Lower lobe of right lung (tissue), 2 donors: ENCODE results near the gene RSRC1. TPM values are rescaled to one million over a fixed set of nuclear protein-coding genes. Genes with fewer than 3 reads are reported as not detected.

Experiments used
- ATAC-seq, 2 donors: fragments of 200-7000 bp; cut with Tn5 transposase; one replicate each; pipeline ENCODE4 v1.9.1; 2020 to 2022; ENCODE audit warnings: mild to moderate bottlenecking in 2 of 2, moderate library complexity in 2 of 2
- DNase-seq: peaks from one replicate; pipeline ENCODE4 v3.0.0-alpha.2; 2020
- H3K27ac ChIP-seq: fragments of 200-600 bp; one replicate; pipeline ENCODE4 v1.8.0; 2022
- H3K27me3 ChIP-seq: fragments of 200-600 bp; one replicate; pipeline ENCODE4 v1.8.0; 2022; ENCODE audit warnings: low read depth
- H3K36me3 ChIP-seq: fragments of 200-600 bp; one replicate; pipeline ENCODE4 v1.8.0; 2022; ENCODE audit warnings: mild to moderate bottlenecking
- H3K4me1 ChIP-seq: fragments of 200-600 bp; one replicate; pipeline ENCODE4 v1.8.0; 2022
- H3K4me3 ChIP-seq: fragments of 200-600 bp; one replicate; pipeline ENCODE4 v1.8.0; 2022; ENCODE audit warnings: mild to moderate bottlenecking
- H3K9me3 ChIP-seq: fragments of 200-600 bp; one replicate; pipeline ENCODE4 v1.8.0; 2022
- intact Hi-C: fragments of 100-400 bp; cut with DNase I; formaldehyde crosslinking; loops from one replicate; pipeline ENCODE4 v1.11.0; 2022
- total RNA-seq: library from RNA; stranded (reverse); fragmentation: NEBNext Ultra II Directional; extraction: Animal tissue kit (Norgen Biotek cat#: 25700); gene quantifications from one replicate; pipeline ENCODE4 v1.2.1, GENCODE V29; 2021
- TF ChIP-seq, protein P1 (sequence below): fragments of 200-600 bp; IDR thresholded peaks from one replicate; pipeline ENCODE4 v1.8.0; 2022; ENCODE audit warnings: antibody characterized with exemption, mild to moderate bottlenecking
- donor health status: DM: no; HTN: yes; CAD: no; lungs with severe emphysema.

Gene RSRC1
- total RNA-seq, 1 donor from 2014 or later = 29.8 TPM

DNA sequence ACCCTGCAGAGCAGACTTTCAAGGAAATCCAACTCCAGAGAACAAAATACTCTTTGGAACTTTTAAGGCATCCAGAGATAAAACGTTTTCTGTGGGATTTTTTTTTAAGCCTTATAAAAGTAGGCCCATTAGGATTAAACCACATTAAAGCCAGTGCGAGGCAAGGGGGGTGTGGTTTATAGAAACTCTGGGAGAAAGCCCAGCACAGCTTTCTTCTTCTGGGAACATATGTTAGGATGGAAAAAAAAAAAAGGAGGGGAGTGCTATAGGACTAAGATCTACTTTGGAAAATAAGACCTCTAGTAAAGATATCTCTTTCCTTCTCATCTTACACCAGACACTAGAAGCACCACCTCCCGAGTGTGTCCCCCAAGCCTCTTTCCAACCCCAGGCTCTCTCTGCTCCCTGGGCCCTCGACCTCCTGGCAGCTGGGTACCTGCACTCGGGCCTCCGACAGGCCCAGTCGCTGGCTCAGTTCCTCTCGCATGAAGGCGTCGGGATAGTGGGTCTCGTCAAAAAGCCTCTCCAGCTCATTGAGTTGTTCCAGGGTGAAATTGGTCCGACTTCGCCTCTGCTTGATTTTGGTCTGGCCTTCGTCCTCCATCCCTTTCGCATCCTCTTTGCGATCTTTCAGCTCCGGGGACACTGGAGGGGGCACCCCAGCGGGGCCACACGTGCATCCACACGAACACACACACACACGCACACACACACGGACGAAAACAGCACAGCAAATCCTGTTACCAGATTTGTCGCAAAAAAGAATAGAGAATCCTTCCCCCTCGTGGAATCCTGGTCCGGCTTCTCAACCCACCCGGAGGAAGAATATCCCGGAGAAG, 7.4 kb upstream of the RSRC1 start:
- H3K4me1 ChIP-seq = peaks cover 55% of the 10 kb centered on the region
- ATAC-seq (no peak), DNase-seq (no peak)
- no peaks in the 10 kb centered on the region for H3K36me3 ChIP-seq
- intact Hi-C loops = no loop called here
- TF ChIP-seq, protein P1, sequence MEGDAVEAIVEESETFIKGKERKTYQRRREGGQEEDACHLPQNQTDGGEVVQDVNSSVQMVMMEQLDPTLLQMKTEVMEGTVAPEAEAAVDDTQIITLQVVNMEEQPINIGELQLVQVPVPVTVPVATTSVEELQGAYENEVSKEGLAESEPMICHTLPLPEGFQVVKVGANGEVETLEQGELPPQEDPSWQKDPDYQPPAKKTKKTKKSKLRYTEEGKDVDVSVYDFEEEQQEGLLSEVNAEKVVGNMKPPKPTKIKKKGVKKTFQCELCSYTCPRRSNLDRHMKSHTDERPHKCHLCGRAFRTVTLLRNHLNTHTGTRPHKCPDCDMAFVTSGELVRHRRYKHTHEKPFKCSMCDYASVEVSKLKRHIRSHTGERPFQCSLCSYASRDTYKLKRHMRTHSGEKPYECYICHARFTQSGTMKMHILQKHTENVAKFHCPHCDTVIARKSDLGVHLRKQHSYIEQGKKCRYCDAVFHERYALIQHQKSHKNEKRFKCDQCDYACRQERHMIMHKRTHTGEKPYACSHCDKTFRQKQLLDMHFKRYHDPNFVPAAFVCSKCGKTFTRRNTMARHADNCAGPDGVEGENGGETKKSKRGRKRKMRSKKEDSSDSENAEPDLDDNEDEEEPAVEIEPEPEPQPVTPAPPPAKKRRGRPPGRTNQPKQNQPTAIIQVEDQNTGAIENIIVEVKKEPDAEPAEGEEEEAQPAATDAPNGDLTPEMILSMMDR = no peak
- H3K27ac ChIP-seq = no peak overlapping the region
- H3K27me3 ChIP-seq = peaks cover 100% of the 10 kb centered on the region
- no peaks in the 10 kb centered on the region for H3K9me3 ChIP-seq
- H3K4me3 ChIP-seq = no peak overlapping the region

DNA sequence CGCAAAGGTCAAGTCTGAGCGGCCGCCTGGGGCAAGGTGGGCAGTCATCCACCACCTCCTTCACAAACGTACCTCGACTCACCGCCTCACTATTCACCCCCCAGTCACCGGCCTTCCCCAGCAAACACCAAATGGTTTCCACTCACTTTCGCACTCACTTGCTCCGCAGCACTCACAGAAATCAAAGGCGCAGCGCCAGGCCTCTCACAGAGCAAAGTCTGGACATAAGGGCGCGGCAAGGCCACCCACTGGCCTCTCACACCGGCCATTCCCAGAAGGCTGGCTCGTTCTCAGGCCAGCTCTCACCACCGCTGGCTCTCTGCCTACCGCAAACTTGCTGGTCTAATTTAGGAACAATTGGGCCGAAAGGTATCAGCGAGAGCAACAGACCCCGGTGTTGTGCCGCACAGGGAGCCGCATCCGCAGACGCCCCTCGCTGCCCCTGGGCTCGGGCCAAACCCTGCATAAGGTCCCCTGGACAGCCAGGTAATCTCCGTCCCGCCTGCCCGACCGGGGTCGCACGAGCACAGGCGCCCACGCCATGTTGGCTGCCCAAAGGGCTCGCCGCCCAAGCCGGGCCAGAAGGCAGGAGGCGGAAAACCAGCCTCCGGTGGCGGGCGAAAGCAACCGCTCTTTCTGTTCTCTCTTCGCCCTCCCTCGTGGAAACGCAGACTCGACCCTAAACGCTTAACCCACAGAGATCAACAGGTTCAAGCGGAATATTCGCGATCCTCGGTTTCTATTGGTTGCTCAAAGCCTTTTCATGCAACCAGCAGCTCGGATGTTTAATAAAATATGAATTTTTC, 6.6 kb upstream of the RSRC1 start:
- TF ChIP-seq, protein P1 = no peak
- DNase-seq (peak; percentile 37), ATAC-seq (no peak)
- Histone ChIP-seq H3K9me3 (no peaks in the 10 kb centered on the region), H3K4me3 (peak overlapping the region; percentile 30), H3K27ac (no peak overlapping the region), H3K36me3 (no peaks in the 10 kb centered on the region), H3K27me3 (peaks cover 100% of the 10 kb centered on the region), H3K4me1 (peaks cover 47% of the 10 kb centered on the region)
- intact Hi-C loops = no loop called here

DNA sequence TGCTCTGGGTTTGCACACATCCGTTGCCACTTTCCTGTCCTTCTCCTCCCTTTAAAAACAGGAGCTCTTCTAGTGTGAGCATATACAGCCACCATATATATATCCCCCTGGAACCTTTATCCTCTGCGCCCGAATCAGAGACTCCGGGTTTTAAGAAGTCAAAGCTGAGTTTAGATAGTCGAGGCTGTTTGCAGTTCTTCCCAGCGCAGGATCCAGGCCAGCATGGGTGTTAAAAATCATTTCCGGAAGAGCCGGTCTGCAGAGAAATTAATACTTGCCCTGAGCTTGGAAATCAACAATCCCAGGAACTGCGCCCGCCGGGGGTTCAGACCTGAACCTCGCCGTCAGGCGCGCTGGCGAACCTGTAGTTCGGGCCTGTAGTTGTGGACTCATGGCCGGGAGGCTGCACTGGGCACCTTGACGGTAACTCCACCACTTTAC, 6.0 kb upstream of the RSRC1 start:
- Histone ChIP-seq H3K36me3 (no peaks in the 10 kb centered on the region), H3K4me3 (no peak overlapping the region), H3K27me3 (peaks cover 100% of the 10 kb centered on the region), H3K9me3 (no peaks in the 10 kb centered on the region), H3K4me1 (peaks cover 41% of the 10 kb centered on the region), H3K27ac (no peak overlapping the region)
- no peak for DNase-seq
- ATAC-seq = no peak
- intact Hi-C loops = no loop called here
- TF ChIP-seq, protein P1 = no peak

DNA sequence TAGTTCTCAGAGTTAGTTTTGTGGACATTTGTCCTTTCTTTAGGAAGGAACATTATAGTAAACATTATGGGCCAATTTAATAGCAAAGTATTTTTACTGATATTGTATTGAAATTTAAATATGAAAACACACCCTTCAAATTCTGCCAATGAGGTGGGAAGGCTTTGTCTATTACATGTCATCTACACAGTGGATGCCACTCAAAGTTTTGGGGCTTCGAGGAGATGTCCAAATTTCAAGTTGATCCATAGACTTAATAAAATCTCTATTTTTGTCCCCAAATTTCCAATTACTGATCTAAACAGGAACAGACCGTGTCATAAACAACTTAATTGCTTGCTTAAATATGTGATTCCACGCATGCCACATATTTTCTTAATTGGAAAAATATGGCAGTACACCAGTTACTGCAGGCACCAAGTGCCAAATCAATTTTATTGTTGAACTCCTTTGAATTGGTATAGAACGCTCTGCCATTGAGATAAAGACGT, 5.4 kb upstream of the RSRC1 start:
- no peak for DNase-seq
- peaks cover 98% of the 10 kb centered on the region for H3K27me3 ChIP-seq
- ATAC-seq = no peak

DNA sequence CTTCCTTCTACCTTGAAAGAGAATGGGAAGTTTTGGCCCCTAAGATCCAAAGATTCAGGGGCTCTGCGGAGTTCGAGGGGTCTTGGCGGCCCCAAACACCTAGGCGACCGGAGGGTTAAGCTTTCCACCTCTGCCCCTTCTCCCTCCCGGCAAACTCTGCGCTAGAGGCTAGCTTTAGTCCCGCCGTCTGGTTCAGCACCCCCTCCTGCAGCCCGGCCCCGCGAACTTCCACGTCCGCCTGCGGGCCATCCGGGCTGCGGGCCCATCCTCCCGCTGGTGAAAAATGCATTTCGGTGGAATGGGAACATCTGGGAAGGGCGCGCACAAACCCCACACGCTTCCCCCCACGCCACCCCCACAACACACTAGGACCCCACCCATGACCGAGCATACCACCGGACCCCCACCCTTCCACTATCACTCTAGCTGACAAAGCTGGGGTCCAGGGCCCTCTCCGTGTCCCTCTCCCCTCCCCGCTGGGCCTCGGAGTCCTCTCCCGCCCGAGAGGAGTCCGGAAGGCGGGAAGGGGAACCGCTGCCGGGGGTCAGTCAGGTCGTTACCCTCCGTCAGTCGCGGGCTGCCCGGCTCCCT, 4.7 kb upstream of the RSRC1 start:
- no peak overlapping the region for H3K27ac ChIP-seq
- DNase-seq = no peak
- ATAC-seq = no peak

More for the DNA sequence above, 5.4 kb upstream of the RSRC1 start:
- Histone ChIP-seq H3K27ac (no peak overlapping the region), H3K9me3 (no peaks in the 10 kb centered on the region), H3K36me3 (no peaks in the 10 kb centered on the region), H3K4me1 (peaks cover 45% of the 10 kb centered on the region), H3K4me3 (no peak overlapping the region)
- TF ChIP-seq, protein P1 = no peak
- intact Hi-C loops = no loop called here

More for the DNA sequence above, 4.7 kb upstream of the RSRC1 start:
- H3K4me3 ChIP-seq = peak overlapping the region; percentile 48
- H3K9me3 ChIP-seq = no peaks in the 10 kb centered on the region
- TF ChIP-seq, protein P1 = no peak
- intact Hi-C loops = no loop called here
- H3K4me1 ChIP-seq = peaks cover 46% of the 10 kb centered on the region
- H3K36me3 ChIP-seq = no peaks in the 10 kb centered on the region
- H3K27me3 ChIP-seq = peaks cover 90% of the 10 kb centered on the region
